H1 (cell line): ENCODE data around the gene TCHP. TPM values are rescaled to one million over a fixed set of nuclear protein-coding genes. Genes with fewer than 3 reads are reported as not detected.

Source experiments
- MAFK ChIP-seq: IDR thresholded peaks from 2 replicates; pipeline ENCODE4 v1.6.1; 2012; ENCODE audit warnings: low read depth, mild to moderate bottlenecking, improper control_type of control experiment, low read length
- RFX5 ChIP-seq: IDR thresholded peaks from 2 replicates; pipeline ENCODE4 v1.6.1; 2011; ENCODE audit warnings: low read depth, low read length, improper control_type of control experiment, borderline replicate concordance
- RXRA ChIP-seq: IDR thresholded peaks from 2 replicates; pipeline ENCODE4 v1.6.1; 2011; ENCODE audit warnings: low read depth, mild to moderate bottlenecking, low read length, moderate library complexity; ENCODE audit not compliant: insufficient read depth
- polyA plus RNA-seq, 7 experiments: library from polyadenylated mRNA; depleted of rRNA in 3 of 7; stranded (reverse) in 5 of 7; unstranded in 2 of 7; fragments of >200 nt in 5 of 7; fragments of 200-250 nt in 2 of 7; gene quantifications; 1 replicate in 5 of 7; 2 replicates in 1 of 7; 4 replicates in 1 of 7; pipeline versions ENCODE4 v1.2.1 to v1.2.3, GENCODE V29; 2011 to 2013; ENCODE audit warnings: missing spikeins in 2 of 7, mixed read lengths in 2 of 7
- total RNA-seq: library from RNA; stranded (reverse); fragmentation: NEBNext Ultra II Directional; extraction: Animal tissue kit (Norgen Biotek cat#: 25700); gene quantifications from 2 replicates; pipeline ENCODE4 v1.2.1, GENCODE V29; 2021
- TF ChIP-seq, protein P1 (sequence below): IDR thresholded peaks from 2 replicates; pipeline ENCODE4 v1.6.1; 2012; ENCODE audit warnings: inconsistent platforms
- TF ChIP-seq, protein P2 (sequence below): IDR thresholded peaks from 2 replicates; pipeline ENCODE4 v1.6.1; 2011; ENCODE audit warnings: low read length, improper control_type of control experiment
- TF ChIP-seq, protein P3 (sequence below): IDR thresholded peaks from 2 replicates; pipeline ENCODE4 v1.6.1; 2012; ENCODE audit warnings: low read length, inconsistent platforms

TCHP gene
- total and polyA plus RNA-seq, 2 of the 8 experiments (the other 6 are each of a cell fraction or from before 2014, with no cell fraction given): 2.8 to 4.5 TPM

DNA sequence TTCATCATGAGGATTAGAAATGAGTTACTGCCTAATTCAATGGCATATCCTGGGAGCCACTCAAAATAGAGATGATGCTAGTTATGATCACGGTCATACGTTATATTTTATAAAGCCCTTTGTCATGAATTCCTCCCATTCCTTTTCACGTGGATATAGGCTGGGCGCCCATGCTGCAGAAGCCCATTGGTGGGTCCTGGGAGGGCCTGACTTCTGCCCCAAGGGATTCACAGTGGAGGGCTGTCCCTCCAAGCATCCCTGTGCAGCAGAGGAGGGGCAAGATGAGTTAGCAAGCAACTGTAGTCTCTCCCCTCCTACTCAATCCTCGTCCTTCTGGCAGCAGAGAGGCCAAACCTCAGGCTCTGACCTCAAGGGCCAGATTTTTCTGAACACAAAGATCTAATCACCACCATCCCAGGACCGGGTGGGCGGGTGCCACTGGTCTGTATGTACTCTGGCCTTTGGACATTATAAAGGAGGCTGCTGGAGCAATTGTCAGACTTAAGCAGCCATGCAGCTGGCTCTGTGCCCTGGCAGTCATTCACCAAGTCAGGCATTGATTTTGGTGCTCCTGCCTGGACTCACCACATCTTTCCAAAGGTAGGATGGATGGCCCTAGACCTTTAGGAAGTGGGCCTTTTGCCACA is 28.3 kb upstream of the TCHP start (continued):
- TF ChIP-seq RXRA: no peak
- TF ChIP-seq, protein P1, sequence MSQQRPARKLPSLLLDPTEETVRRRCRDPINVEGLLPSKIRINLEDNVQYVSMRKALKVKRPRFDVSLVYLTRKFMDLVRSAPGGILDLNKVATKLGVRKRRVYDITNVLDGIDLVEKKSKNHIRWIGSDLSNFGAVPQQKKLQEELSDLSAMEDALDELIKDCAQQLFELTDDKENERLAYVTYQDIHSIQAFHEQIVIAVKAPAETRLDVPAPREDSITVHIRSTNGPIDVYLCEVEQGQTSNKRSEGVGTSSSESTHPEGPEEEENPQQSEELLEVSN: no peak
- TF ChIP-seq, protein P2, sequence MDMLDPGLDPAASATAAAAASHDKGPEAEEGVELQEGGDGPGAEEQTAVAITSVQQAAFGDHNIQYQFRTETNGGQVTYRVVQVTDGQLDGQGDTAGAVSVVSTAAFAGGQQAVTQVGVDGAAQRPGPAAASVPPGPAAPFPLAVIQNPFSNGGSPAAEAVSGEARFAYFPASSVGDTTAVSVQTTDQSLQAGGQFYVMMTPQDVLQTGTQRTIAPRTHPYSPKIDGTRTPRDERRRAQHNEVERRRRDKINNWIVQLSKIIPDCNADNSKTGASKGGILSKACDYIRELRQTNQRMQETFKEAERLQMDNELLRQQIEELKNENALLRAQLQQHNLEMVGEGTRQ: no peak
- no peak for TF ChIP-seq MAFK
- TF ChIP-seq, protein P3, sequence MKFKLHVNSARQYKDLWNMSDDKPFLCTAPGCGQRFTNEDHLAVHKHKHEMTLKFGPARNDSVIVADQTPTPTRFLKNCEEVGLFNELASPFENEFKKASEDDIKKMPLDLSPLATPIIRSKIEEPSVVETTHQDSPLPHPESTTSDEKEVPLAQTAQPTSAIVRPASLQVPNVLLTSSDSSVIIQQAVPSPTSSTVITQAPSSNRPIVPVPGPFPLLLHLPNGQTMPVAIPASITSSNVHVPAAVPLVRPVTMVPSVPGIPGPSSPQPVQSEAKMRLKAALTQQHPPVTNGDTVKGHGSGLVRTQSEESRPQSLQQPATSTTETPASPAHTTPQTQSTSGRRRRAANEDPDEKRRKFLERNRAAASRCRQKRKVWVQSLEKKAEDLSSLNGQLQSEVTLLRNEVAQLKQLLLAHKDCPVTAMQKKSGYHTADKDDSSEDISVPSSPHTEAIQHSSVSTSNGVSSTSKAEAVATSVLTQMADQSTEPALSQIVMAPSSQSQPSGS: no peak
- TF ChIP-seq RFX5: no peak
